NCI-H1436 treated with DMSO at 0.1 percent for 48 hours (cell line): ENCODE results near the gene CR1L.
"Not testable (repeated sequence)": the region's sequence is repeated elsewhere in the genome, so short reads cannot be mapped to it uniquely, and the experiment has no call there.

Experiments
- DNase-seq: peaks from one replicate; lab custom pipeline; 2025; lab: John Stamatoyannopoulos, UW

Gene CR1L

DNA sequence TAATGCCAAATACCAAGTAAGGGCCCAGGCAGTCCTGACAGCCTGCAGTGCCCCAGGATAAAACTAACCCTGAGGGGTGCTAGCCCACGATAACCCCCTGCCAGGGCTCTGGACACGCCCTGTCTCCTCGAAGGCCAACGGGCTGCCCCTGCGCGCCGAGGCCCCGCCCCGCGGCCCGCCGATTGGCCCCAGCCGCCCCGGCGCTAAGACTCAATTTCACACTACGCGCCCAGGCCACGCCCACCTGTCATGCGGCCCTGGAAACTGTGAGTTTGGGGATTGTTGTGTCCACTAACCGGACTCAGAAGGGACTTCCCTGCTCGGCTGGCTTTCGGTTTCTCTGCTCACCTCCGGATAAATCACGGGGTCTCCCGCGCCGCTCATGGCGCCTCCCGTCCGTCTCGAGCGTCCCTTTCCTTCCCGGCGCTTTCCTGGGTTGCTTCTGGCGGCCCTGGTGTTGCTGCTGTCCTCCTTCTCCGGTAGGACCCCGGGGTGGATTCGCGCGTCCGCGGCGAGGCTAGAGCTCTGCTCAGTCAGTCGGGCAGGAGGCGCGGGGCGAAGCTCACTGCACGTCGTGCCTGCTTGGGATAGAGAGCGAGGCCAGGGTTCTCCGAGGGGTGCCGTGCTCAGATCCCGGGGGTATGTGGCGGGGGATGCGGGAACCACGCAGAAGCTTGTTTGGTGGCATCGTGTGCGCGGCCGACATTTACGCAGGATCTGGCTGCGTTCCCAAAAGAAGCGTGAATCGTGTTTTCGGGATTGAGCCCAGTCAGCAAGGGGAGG lies at the start of gene CR1L:
Gene CR1L (plus strand): TSS at position 282 of the 783 bp plus-strand sequence. CDS start 101 bp downstream, at position 383.
- DNase-seq: peak; percentile 20

DNA sequence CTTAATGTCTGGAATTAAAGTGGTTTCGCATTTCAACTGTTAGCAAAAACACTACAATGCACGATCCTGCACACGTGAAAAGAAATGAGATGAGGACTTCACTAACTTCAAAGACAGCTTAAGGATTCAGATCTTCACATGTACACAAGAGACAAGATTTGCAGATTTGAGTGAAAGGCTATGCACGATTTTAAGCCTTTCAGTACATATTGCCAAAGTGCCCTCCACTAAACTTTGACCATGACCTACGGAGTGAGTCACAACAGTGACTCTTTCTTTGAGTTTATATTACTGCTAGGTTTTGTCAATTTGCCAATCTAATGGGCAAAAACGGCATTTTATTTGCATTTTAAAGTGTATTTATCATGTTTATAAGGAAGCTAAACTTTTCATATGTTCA lies 41.2 kb upstream of the CR1L start:
- no peak for DNase-seq

DNA sequence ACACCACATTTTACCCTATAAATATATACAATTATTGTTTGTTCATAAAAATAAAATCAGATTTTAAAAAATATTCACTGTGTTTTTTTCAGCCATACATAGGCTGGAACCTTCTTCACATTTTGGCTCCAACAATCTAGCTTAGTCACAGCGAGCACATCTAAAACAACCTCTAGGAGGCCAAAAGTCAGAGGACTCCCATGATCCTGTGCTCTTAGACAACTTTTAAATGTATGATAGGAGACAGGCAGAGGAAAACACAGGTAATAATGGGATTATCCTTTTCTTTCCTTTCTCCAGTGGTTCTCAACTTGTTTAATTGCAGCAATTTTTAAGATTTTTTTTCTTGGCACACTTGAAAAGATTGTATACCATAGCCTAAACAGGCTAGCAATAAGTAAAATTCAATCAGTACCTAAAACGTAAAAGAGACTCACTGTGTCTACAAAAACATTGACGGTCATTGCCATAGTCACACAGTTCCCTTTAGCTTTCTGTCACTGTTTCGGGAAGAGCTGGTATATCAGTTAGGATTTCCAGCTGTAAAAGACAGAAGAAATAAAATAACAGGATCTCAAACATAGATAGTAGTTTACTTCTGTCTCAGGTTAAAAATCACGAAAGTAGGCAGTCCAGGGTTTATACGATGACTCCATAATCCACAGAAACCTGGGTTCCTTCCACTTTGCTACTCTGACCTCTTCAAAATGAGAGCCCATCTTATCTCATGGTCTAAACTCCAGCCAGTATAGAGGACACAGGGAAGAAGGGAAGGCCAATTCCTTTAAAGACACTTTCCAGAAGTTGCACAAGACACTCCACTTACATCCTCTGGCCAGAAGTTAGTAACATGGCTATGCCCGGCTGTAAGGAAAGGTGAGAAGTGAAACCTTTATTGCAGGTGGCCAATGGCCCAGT lies 39.2 kb upstream of the CR1L start:
- no peak for DNase-seq

DNA sequence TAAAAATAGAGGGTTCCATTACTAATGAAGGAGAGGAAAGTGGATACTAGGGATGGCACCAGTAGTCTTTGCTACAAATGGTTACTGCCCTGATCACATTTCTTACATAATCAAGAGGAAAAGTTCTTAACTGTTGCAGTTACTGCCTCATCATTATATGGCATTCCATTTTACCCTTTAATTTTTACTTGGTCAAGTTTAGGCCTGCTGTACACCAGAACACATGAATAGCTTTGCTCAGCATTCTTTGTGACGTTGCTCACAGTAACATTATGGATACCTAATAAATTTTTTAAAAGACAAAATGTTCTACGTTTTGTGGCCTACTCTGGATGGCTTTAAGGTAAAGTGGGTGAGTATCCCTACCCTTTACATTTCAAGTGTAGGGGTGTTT lies 38.6 kb upstream of the CR1L start:
- DNase-seq: no peak

DNA sequence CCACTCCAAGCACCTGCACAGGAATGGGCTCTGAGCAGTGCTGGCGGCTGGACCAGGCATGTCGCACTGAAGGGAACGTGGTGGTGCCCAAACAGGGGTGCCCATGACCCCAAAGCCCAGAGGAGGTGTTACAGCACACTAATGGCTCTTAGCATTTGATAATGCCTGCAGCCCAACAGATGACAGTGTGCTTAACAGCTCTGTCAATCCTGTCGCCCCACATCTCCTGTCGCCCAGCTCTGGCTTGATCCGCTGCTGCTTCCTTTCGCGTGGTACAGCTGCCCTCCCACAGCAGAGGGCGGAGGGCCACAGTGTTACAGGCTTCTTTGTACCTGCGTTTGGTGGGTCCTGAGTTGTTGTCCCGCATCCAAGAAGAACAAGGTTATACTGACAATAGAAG lies 32.2 kb upstream of the CR1L start:
- DNase-seq: no peak

DNA sequence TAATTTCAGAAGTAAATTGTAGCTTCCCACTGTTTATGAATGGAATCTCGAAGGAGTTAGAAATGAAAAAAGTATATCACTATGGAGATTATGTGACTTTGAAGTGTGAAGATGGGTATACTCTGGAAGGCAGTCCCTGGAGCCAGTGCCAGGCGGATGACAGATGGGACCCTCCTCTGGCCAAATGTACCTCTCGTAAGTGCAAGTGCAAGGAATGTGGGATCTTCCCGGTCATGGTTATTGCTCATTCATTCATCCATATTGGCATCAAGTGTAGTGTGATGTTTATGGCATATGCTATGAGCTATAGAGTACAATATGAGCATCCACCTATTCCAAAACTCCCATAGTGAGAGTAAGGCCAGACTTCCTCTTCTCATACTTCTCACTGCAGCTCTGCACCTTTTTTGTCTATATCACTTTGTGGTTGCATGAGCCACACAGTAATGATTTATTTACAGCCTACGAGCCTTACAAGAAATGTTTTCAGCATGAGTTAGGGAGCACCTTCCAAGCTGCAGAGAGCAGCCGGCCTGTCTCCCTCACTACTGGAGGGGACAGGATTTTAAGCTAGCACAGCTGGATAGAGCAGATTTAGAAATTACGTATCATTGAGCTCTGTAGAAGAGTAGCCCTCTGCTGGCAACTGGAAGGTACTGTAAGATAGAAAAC lies 24.9 kb upstream of the CR1L start:
- peak; percentile 42 for DNase-seq

DNA sequence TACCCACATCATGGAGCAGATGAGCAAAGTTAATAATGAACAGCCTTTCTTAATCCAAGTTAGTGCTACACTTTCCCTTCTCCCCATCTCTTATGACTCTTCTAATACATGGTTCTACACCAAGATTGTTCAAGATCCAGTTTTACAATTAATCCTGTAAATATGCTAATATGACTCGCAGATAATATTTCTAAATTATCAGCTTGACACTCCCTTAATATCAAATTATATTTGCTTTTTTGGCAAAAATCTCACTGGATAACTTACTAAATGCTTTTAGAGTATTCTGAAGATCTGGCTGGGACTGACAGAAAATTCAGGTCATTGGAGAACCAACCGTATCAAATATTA lies 24.4 kb upstream of the CR1L start:
- DNase-seq: no peak

DNA sequence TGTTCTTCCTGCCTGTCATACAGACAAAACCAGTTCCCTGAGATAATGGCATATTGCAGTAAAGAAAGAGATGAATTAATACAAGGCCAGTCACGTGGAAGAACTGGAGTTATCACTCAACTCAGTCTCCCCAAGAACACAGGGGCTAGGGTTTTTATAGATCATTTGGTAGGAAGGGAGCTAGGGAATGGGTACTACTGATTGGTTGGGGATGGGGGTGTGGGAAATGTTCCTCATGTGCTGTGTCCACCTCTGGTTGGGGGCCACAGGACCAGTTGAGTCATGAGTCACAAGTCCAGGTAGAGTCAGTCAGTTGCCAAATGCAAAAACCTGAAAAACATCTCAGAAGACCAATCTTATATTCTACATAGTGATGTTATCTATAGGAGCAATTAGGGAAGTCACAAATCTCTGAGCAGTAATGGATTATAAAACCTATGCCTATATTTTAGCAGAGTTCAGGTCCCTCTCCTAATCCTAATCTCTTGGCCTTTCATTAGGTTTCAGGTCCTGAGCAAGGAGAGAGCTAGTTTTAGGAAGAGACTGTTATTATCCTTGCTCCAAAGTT lies 19.3 kb upstream of the CR1L start:
- not testable (repeated sequence) for DNase-seq

DNA sequence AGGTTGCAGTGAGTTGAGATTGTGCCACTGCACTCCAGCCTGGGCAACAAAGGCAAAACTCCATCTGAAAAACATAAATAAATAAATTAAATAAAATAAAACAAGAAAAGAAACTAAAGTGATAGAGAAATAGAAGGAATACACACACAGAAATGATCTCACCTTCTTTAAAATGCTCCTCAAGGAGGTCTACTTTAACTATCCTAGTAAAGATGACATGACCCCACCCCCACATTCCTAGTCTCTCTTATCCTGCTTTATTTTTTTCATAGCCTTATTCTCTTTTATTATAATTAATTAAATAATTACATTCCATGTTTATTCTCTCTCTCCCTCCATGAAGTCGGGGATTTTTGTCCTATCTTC lies 18.0 kb upstream of the CR1L start:
- no peak for DNase-seq

DNA sequence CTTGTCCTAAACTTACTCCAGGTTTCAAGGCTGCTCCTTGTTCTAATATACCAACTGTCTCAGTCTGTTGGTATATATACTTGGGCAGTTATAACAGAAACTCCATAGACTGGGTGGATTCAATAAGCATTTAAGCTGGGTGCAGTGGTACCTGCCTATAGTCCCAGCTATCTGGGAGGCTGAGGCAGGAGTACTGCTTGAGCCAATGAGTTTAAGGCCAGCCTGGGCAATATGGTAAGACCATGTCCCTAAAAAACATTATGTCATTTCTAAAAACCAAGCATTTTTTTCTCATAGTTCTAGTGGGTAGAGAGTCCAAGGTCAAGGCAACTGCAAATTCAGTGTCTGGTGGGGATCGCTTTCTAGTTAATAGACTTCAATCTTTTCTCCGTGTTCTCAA lies 17.4 kb upstream of the CR1L start:
- DNase-seq: no peak

DNA sequence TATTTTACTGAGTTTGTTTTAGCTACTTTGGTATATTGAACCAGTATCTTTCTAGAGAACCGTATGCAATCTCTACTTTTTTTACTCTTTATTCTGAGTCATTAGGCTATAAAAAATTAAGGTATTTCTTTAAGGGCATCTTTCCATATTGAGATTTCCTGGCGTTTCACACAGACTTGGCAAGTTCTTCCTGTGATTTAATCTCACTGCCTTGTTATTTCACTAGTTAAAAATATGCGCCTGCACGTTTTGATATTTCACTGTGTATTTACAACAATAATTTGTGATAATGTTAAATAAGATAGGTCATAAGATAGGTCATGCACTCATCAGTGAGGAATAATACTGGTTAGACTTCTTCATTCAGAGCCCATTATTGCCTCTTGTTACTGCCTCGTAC lies 16.2 kb upstream of the CR1L start:
- no peak for DNase-seq

DNA sequence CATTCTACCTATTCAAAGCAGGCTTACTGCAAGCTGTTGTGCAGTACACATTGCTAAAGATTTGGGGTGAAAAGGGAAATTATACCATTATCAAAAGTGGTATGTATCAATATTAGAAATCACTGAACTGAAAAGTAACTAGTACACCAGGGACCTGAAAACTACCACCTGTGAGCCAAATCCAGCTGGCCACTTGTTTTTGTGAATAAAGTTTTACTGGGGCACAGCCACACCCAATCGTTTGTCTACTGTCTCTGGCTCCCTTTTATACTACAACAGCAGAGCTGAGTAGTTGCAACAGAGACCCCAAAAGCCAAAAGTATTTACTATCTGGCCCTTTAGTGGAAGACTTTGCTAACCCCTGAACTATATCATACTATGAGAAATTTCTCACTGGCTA lies 13.8 kb upstream of the CR1L start:
- DNase-seq: no peak

DNA sequence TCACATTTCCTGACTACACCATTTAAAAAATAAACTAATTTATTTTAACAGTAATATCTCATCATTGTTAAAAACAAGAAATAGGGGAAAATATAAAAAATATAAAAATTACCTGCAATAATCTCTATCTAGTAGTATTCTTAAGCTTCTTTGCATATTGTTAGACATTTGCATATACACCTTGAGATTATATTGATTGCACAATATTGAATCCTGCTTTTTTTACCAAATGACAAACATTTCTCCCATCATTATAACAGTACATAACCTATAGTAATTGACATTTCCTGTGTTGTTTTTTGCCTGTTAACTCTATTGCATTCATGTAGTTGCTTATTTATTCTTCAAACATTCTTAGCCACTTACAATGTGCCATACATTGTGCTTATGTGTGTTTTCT lies 11.7 kb upstream of the CR1L start:
- no peak for DNase-seq

DNA sequence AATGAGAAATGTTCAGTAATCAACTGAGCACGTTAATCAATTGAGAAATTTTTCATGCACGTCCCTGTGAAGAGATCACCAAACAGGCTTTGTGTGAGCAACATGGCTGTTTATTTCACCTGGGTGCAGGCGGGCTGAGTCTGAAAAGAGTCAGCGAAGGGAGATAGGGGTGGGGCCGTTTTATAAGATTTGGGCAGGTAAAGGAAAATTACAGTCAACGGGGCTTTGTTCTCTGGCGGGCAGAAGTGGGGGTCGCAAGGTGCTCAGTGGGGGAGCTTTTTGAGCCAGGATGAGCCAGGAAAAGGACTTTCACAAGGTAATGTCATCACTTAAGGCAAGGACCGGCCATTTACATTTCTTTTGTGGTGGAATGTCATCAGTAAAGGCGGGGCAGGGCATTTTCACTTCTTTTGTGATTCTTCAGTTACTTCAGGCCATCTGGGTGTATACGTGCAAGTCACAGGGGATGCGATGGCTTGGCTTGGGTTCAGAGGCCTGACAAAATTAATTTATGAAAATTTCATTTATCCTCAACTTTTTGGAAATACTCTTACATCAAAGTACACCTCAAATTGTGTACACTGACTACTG lies 11.1 kb upstream of the CR1L start:
- not testable (repeated sequence) for DNase-seq

DNA sequence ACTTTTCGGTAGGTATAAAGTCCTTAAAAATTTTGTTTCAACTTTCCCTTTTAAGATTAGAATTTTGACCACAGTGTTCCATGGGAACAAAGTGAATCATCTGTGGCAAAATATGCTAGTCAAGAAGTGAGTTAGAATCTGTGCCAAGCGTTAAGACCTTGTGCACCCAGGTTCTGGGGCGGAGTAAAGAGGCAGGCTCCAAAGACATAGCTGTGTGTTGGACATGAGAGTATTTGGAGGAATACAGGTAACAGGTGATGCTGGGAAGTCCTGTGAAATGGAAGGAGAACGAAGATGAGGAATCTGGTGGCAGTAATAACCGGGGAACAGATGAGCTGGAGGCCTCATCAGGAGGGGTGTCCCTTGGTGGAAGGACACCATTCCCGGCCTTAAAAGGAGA lies 10.6 kb upstream of the CR1L start:
- not testable (repeated sequence) for DNase-seq

DNA sequence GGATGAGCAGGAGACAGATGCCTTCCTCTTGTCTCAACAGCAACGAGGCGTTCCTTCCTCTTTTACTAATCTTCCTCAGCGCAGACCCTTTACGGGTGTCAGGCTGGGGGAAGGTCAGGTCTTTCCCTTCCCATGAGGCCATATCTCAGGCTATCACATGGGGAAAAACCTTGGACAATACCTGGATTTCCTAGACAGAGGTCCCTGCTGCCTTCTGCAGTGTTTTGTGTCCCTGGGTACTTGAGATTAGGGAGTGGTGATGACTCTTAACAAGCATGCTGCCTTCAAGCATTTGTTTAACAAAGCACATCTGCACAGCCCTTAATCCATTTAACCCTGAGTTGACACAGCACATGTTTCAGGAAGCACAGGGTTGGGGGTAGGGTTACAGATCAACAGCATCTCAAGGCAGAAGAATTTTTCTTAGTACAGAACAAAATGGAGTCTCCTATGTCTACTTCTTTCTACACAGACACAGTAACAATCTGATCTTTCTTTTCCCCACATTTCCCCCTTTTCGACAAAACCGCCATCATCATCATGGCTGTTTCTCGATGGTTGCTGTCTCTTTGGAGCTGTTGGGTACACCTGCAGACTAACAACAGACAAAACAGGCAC lies 9.3 kb upstream of the CR1L start:
- not testable (repeated sequence) for DNase-seq

DNA sequence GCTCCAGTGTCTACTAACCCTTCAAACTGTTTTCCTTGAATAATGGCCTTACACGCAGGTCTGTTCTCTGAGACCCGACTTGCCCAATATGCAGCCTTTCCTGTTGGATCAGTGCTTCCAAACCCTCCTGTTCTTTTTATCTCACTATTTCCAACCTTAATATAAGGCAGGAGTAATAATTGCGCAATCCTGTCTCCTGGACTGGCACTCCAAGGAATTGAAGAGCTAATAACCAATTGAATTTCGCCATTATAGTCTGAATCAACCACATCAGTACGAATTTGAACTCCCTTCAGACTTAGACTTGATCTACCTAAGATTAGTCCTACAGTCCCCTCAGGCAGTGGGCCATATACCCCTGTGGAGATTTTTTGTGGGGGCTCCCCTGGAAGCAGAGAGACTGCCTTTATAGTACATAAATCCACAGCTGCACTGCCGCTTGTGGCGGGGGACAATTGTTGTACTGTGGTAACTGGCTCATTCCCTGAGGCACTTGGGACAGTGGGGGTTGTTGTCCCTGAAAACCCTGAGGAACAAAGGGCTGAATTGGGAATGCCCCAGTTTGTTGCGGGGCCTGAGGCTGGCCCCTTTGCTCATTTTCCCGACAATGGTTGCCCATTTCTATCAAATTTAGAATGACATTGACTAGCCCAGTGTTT lies 6.3 kb upstream of the CR1L start:
- DNase-seq: not testable (repeated sequence)

DNA sequence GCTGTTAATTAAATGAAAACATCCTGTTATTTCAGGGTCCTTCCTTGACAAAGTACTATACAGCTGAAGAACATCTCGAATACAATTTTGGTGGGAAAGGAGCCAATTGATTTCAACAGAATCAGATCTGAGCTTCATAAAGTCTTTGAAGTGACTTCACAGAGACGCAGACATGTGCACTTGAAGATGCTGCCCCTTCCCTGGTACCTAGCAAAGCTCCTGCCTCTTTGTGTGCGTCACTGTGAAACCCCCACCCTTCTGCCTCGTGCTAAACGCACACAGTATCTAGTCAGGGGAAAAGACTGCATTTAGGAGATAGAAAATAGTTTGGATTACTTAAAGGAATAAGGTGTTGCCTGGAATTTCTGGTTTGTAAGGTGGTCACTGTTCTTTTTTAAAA lies 5.6 kb upstream of the CR1L start:
- DNase-seq: not testable (repeated sequence)

DNA sequence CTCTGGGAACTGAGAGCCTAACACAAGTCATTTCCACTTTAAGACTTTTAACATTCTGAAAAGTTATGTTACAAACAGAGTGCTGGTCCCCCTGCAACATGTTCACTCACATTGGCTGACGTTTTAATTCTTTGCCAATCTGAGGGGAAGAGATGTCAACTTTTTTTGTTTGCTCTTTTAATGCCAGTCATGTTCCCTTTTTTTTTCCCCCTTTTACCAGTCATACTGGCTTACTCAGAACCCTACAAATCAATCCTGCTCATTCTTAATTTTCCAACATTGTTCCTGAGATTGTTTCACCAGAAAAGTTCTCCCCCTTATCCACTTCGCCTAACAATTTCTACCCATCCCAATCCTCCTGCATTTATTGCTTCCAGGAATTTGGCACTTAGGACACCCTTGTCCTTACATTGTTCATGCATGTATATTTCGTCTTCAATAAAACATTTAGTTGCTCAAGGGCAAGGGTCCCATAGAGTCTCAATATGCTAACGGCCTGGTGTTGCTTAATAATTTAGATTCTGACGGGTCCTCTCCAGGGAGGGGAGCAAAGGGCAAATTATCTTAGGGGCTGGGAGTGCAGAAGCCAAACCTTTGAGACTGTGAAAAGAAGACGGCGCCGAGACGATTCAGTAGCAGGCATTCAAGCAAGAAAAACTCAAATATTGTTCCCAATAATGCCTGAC lies 624 bp upstream of the CR1L start:
- no peak for DNase-seq

DNA sequence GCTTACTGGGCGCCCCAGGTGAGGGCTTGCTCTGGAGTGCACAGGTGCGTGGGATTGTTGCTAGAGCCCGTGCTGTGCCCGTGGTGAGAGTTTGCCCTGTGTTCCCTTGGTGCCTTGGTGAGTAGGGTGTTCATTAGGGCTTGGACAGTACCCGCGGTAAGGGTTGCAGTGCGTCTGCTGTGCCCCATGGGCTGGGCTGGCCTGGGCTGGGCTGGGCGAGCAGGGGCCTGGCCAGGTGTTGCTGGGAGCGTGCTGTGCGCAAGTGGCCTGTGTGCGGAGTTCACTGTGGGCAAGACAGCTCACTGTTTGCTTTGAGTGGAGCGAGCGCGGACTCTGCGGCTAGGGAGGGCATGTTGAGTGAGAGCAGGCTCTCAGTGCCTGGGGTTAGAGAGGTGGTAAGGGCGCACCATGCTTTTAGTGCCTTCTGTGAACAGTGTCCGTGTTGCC lies 725 bp downstream of the CR1L start:
- no peak for DNase-seq
